Heart right ventricle (tissue), 16 donors: ENCODE data around the gene PODXL. TPM values are rescaled to one million over a fixed set of nuclear protein-coding genes. Genes with fewer than 3 reads are reported as not detected.

Source experiments
- ATAC-seq, 8 donors: fragments of 200-7000 bp; cut with Tn5 transposase; one replicate each; pipeline ENCODE4 v1.9.1; 2020; ENCODE audit warnings: mild to moderate bottlenecking in 8 of 8, moderate library complexity in 8 of 8, moderate number of reproducible peaks in 1 of 8
- DNase-seq, 2 donors: peaks; one replicate each; pipeline ENCODE4 v3.0.0-alpha.2; 2020
- H3K27ac ChIP-seq, 10 donors: fragments of 200-600 bp; sonication (generic) in 2 of 10; one replicate each; pipeline versions ENCODE4 v1.5.0 to v1.8.0; 2020 to 2022; ENCODE audit warnings: mild to moderate bottlenecking in 3 of 10
- H3K27me3 ChIP-seq, 7 donors: fragments of 200-600 bp; one replicate each; pipeline ENCODE4 v1.8.0; 2021 to 2022; ENCODE audit warnings: mild to moderate bottlenecking in 2 of 7
- H3K36me3 ChIP-seq, 9 donors: fragments of 200-600 bp; sonication (generic) in 1 of 9; one replicate each; pipeline versions ENCODE4 v1.5.0 to v1.8.0; 2020 to 2022; ENCODE audit warnings: mild to moderate bottlenecking in 2 of 9
- H3K4me1 ChIP-seq, 9 donors: fragments of 200-600 bp; sonication (generic) in 1 of 9; one replicate each; pipeline versions ENCODE4 v1.5.0 to v1.8.0; 2020 to 2022; ENCODE audit warnings: mild to moderate bottlenecking in 4 of 9
- H3K4me3 ChIP-seq, 10 donors: fragments of 200-600 bp; sonication (generic) in 2 of 10; one replicate each; pipeline versions ENCODE4 v1.5.0 to v1.8.0; 2020 to 2022; ENCODE audit warnings: mild to moderate bottlenecking in 7 of 10, moderate library complexity in 2 of 10
- H3K9me3 ChIP-seq, 11 donors: fragments of 200-600 bp in 10 of 11; sonication (generic) in 2 of 11; one replicate each; pipeline versions ENCODE4 v1.5.0 to v1.8.0; 2013 to 2022; ENCODE audit warnings: mild to moderate bottlenecking in 2 of 11, control low read depth in 1 of 11, moderate library complexity in 1 of 11
- CTCF ChIP-seq, 9 donors: fragments of 200-600 bp; sonication (generic) in 2 of 9; IDR thresholded peaks; one replicate each; pipeline versions ENCODE4 v1.5.0 to v1.8.0; 2021 to 2022; ENCODE audit warnings: antibody characterized with exemption in 9 of 9, mild to moderate bottlenecking in 5 of 9, moderate library complexity in 1 of 9
- WGBS, 2 donors: extraction: QIAGEN DNeasy Blood & Tissue Kit; methylation state at CpG; one replicate each; pipeline ENCODE4 v1.1.7; 2013; ENCODE audit warnings: inconsistent platforms in 1 of 2; 5-methylcytosine and 5-hydroxymethylcytosine counted together
- intact Hi-C, 10 donors: fragments of 100-400 bp; cut with DNase I; formaldehyde crosslinking; loops; one replicate each; pipeline versions ENCODE4 v1.11.1 to v1.14.2; 2022
- polyA plus RNA-seq, 2 donors: library from polyadenylated mRNA; stranded (reverse); fragments of 200-250 nt; gene quantifications; one replicate each; pipeline ENCODE4 v1.2.3, GENCODE V29; 2013
- total RNA-seq, 10 donors: library from RNA; stranded (reverse); fragmentation: NEBNext Ultra II Directional in 3 of 10; extraction: Animal tissue kit (Norgen Biotek cat#: 25700) in 3 of 10; gene quantifications; one replicate each; pipeline versions ENCODE4 v1.2.1 to v1.2.4, GENCODE V29; 2021 to 2023
- donor health status: Arrhythmogenic right ventricular cardiomyopathy.
- donor health status: ischemic (EF 13 %, LVEDD 7.1; RV severe dilation, severe dysfunction).
- donor health status: healthy with polysubstance abuse.
- donor health status: DM: no; HTN: yes; CAD: no.
- donor health status: DM: no; HTN: no; CAD: no.
- donor health status: ischemic (EF 25% LVEDD 6.9; RV normal size, moderate dysfunction).
- donor health status: ischemic (EF 25% LVEDD 5.7; RV mildly dilated, moderate dysfunction).
- donor health status: healthy.
- donor health status: DM: yes; HTN: yes; CAD: no.
- donor health status: Ischemic cardiomyopathy.
- donor health status: ischemic (EF 35%, LVEDD 5.7; RV mildly dilated, moderate dysfunction).
- donor health status: nonischemic (EF 11% LVEDD 7.7; RV severe dilation, severe dysfunction).
- donor health status: DM: yes; HTN: yes; CAD: no.
- donor health status: PGD.
- donor health status: ischemic (EF 29% LVEDD 5.4; RV normal size, mild dysfunction).
- donor health status: nonischemic (EF 23%, LVEDD 6.1; RV moderate dilation, normal function).

PODXL gene
- total and polyA plus RNA-seq, 12 donors: 34.4 to 162 (median 65.2) TPM

GRCh38 chr7:131488361-131488760 lies 68.1 kb downstream of the PODXL start:
- no peaks in the 10 kb centered on the region for H3K27me3 ChIP-seq
- ATAC-seq: peak in 1 of 8 donors; percentile 11
- 59 to 68% methylated on average over 2 of the region's 2 CpGs for WGBS, 2 donors
- intact Hi-C loops: no loop called here
- peak in 8 of 9 donors; percentile 15 to 49 (median 34) for TF ChIP-seq CTCF (IDR thresholded peaks at IDR 0.05)
- H3K4me3 ChIP-seq: no peak overlapping the region
- H3K36me3 ChIP-seq: peaks cover 0 to 38% (median 0%) of the 10 kb centered on the region in 9 donors
- peaks cover 0 to 33% (median 3%) of the 10 kb centered on the region in 9 donors for H3K4me1 ChIP-seq
- no peak for DNase-seq
- H3K27ac ChIP-seq: no peak overlapping the region
- H3K9me3 ChIP-seq: no peaks in the 10 kb centered on the region

GRCh38 chr7:131487217-131487616 lies 69.2 kb downstream of the PODXL start:
- TF ChIP-seq CTCF (IDR thresholded peaks at IDR 0.05): no peak
- H3K4me3 ChIP-seq: no peak overlapping the region
- no peak for ATAC-seq
- H3K27ac ChIP-seq: peak overlapping the region in 1 of 10 donors; percentile 6
- H3K9me3 ChIP-seq: no peaks in the 10 kb centered on the region
- 70 to 86% methylated on average over 1 of the region's 1 CpG for WGBS, 2 donors
- intact Hi-C loops: no loop called here
- DNase-seq: no peak
- peaks cover 0 to 33% (median 3%) of the 10 kb centered on the region in 9 donors for H3K4me1 ChIP-seq
- peaks cover 0 to 41% (median 0%) of the 10 kb centered on the region in 9 donors for H3K36me3 ChIP-seq
- H3K27me3 ChIP-seq: no peaks in the 10 kb centered on the region

GRCh38 chr7:131486346-131486745 lies 70.1 kb downstream of the PODXL start:
- peak overlapping the region in 1 of 10 donors; percentile 6 for H3K27ac ChIP-seq
- H3K4me1 ChIP-seq: peaks cover 0 to 33% (median 3%) of the 10 kb centered on the region in 9 donors
- peak in 1 of 8 donors; percentile 40 for ATAC-seq
- 83 to 84% methylated on average over 2 of the region's 2 CpGs for WGBS, 2 donors
- DNase-seq: no peak
- no peaks in the 10 kb centered on the region for H3K9me3 ChIP-seq
- no peaks in the 10 kb centered on the region for H3K27me3 ChIP-seq
- H3K4me3 ChIP-seq: no peak overlapping the region
- peaks cover 0 to 47% (median 0%) of the 10 kb centered on the region in 9 donors for H3K36me3 ChIP-seq
- intact Hi-C loops: no loop called here
- no peak for TF ChIP-seq CTCF (IDR thresholded peaks at IDR 0.05)

GRCh38 chr7:131483586-131483985 lies 72.8 kb downstream of the PODXL start:
- 99% methylated on average over 2 of the region's 2 CpGs for WGBS, 2 donors
- ATAC-seq (no peak), DNase-seq (no peak)
- Histone ChIP-seq H3K27me3 (no peaks in the 10 kb centered on the region), H3K4me3 (no peak overlapping the region), H3K4me1 (peaks cover 4 to 52% (median 18%) of the 10 kb centered on the region in 9 donors), H3K9me3 (no peaks in the 10 kb centered on the region), H3K36me3 (peaks cover 0 to 57% (median 0%) of the 10 kb centered on the region in 9 donors), H3K27ac (no peak overlapping the region)
- no peak for TF ChIP-seq CTCF (IDR thresholded peaks at IDR 0.05)
- intact Hi-C loops: no loop called here
